Islet of Langerhans (tissue), 1 donor: Measurements from ENCODE around the gene DUOX2.
"Not testable (repeated sequence)": the region's sequence is repeated elsewhere in the genome, so short reads cannot be mapped to it uniquely, and the experiment has no call there.

ENCODE experiments used
- FAIRE-seq: peaks from one replicate; lab custom pipeline; 2011; peaks lifted over from hg19 to GRCh38; lab: Jason Lieb, UNC

DUOX2 gene

DNA sequence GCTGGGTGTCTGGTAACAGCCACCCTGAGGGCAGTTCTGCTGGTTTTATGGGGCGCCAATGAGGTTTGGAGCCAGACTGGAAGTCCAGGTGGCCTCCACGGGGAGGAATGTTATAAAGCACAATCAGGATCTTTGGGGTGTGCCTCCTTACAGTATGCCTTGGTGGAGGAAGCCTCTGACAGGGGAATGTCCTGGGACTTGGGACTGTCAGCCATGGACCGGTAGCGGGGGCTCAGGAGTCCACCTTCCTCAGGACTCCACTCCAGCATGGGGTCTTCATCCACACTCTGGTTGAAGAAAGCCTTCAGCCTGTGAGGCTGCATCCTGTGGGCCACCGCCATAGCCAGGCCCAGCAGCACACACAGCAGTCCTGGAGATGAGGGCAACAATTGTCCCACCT, 5.0 kb upstream of the DUOX2 start:
- FAIRE-seq, result no peak

DNA sequence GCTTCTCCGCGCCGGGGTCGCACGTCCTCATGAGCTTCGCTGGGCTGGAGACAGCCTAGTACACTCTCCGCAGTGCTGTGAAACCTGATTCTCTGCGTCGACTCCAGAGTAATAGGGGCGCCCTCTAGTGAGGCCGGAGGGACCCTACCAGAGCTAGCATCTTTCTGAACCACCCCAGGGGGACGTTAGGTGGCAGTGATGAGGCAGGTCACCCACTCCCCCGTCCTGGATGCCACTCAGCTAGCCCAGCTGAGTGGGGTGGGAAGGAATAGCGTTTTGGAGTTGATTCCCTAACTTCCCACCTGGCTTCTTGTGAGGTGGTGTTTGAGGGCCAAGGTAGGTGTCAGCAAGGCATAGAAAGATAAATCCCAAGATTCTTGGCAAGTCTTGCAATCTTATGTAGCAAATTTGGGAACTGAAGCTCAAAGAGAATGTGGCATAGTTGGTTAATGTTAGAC, 4.2 kb upstream of the DUOX2 start:
- FAIRE-seq, result no peak

DNA sequence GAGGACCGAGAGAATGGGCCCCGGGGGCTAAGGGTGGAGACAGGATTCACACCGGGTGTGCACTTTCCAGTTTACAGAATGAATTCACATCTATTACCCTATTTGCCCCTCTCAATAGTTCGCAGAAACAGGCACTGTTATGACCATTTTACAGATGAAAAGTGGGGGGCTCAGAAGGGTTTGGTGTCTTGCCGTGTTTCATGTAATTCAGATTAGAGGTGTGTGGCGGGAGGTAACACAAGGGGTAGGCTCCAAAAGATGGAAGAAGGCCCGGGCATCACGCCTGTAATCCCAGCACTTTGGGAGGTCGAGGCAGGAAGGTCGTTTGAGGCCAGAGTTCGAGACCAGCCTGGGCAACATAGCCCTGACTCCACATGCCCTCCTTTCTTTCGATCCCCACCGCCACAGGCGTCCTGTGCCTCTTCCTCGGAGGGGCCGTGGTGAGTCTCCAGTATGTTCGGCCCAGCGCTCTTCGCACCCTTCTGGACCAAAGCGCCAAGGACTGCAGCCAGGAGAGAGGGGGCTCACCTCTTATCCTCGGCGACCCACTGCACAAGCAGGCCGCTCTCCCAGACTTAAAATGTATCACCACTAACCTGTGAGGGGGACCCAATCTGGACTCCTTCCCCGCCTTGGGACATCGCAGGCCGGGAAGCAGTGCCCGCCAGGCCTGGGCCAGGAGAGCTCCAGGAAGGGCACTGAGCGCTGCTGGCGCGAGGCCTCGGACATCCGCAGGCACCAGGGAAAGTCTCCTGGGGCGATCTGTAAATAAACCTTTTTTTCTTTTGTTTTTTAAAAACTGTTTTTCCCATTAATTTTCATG, 3.5 kb upstream of the DUOX2 start:
- FAIRE-seq, result no peak

DNA sequence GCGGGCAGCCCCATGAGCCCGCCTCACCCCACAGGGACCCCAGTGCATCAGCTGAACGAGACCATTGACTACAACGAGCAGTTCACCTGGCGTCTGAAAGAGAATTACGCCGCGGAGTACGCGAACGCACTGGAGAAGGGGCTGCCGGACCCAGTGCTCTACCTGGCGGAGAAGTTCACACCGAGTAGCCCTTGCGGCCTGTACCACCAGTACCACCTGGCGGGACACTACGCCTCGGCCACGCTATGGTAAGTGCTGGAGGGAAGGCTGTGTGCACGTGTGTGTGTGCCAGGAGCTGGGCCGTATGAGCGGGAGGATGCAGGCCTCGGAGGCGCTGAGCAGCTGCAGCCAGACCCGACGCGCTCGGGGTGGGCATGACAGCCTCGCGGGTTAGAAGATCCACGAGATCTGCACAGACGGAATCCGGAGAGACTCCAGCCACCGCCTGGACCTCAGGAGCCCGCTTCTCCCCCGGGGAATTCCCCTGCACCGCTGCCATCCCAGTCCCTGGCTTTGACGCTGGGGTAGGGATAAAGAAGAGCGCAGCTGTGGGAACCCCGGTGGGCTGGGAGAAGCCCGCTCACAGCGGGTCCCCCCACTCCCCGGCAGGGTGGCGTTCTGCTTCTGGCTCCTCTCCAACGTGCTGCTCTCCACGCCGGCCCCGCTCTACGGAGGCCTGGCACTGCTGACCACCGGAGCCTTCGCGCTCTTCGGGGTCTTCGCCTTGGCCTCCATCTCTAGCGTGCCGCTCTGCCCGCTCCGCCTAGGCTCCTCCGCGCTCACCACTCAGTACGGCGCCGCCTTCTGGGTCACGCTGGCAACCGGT, 2.7 kb upstream of the DUOX2 start:
- FAIRE-seq, result no peak

DNA sequence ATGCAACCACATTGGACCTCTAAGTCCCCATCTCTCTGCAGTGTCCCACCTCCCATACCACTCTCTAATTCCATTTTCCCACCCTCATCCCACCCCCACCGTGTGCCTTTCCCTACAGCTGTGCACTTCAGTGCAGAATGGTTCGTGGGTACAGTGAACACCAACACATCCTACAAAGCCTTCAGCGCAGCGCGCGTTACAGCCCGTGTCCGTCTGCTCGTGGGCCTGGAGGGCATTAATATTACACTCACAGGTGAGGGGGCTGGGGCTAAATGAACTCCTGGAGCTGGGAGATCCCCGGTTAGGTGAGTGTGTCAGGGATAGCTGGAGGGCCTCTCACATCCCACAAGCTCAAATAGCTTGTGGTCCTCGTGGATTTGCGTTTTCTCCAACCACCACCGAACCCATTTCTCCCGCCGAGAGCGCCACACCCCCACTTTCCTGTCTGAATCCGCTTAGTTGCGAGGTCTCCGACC, 2.1 kb upstream of the DUOX2 start:
- FAIRE-seq, result no peak

DNA sequence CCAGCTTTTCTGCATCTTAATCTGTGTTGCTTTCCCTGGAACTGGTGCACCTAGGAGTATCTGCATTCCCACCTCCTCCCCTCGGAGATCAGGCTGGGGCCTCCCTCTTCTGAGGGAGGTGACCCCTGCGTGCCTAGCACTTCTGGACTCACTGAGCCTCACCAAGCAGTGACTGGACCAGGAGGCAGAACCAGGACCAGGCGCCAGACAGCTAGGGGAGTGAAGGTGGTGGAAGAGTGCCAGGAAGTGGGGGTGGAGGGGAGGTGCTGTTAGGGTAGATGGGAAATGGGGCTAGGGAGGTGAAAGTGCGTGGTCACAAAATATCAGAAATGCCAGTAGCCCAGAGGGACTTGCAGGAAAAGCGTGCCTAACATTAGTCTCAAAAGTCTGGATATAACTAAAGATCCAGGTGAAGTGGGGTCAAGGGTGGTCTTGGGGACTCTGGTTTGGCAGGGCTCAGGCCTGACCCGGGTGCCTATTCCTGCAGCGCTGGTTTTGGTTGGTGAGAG, 1.4 kb upstream of the DUOX2 start:
- FAIRE-seq, result no peak

DNA sequence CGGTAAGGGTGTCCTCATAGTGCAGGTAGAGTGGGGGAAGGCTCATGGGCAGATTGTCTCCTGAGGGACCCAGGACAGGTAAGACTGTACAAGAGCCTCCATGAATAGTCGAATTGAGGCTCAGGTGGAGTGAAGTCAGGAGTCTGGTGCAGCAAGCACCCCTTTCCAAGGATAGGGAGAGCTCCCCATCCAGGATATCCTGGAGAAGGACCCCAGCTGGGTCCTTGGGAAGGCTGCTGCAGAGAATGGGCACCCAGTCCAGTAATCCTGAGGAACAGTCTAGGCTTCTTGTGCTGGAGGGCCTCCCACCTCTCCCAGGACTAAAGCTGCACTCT, 746 bp upstream of the DUOX2 start:
- no peak for FAIRE-seq

DNA sequence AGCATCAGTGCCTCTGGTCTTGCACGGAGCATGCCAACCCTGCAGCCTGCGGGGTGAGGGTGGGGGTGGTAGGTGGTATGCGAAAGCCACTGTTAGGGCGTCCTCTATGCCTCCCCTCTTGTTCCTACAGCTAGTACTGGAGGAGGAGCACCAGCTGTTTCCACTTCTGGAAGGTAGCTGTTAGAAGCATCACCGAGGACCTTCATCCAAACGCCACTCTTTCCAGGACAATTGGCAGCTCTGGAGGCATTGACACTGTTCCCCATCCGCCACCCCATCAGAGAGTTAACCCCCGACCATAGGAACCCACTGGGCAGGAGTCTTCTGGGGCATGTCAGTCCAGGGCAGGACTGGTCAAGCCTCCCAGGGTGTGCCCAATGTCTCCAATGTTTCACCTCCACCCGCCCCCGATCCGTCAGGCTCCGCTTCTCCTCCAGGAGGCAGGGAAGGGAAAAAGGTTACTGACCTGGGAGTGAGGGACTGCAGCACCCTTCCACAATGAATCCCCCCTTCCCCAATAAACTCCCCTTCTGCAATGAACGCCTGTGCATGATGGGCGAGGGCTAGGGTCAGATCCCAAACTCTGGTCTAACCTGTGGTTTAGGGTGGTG, 487 bp downstream of the DUOX2 start:
- FAIRE-seq, result no peak

DNA sequence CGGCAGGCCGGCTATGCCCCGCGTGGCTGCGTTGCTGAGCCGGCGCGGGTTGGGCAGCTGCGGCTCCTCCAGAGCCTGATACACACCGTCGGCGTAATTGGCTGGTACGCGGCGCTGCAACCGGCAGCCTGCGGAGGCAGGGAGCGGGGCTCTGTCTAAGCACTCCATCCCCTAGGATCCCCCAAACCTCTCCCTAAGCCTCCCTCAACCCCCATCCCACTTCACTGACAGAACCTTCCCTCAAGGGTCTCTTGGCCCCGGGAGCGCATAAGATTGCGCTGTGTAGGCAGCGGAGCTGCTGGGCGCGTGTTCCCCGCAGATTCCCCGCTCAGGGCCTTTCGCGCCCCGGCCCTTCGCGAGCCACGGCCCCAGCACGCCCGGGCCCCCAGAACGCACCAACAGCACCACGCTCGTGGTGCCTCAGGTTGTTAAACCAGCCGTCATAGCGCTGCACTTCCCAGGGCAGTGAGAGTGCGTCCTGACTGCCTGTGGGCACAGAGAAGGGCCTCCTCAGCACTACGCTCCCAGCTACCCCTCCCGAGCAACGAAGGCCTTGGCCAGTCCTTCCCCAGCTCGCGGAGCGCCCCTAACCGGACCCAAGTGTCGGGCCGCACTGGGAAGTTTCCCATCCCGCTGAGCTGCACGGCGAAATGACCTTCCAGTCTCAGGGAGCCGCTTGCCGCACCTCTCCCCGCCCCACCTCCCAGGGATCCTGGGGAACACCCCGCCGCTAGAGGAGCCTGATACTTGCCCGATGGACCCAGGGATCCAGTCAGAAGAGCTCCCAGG, 1.2 kb downstream of the DUOX2 start:
- FAIRE-seq, result no peak

DNA sequence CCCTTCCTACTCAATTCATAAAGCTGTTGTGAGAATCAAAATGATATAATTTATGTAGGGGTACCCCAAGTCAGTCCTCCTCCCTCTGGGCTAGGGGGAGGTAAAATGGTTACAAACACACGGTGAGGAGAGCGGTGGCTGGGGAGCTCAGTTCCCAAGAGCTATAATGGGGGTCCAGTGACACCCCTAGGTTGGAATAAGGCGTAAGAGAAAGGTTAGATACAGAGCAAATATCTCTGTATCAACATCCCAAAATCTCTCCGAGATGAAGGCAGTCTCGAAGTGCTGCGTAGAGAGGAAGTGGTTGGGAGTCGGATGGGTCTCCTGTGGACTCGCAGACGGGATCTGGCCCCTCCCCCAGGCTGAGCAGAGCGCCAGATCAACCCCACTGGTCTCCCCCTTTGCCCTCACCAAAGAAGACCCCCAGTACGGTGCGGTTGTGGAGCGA, 1.8 kb downstream of the DUOX2 start:
- FAIRE-seq, result no peak

DNA sequence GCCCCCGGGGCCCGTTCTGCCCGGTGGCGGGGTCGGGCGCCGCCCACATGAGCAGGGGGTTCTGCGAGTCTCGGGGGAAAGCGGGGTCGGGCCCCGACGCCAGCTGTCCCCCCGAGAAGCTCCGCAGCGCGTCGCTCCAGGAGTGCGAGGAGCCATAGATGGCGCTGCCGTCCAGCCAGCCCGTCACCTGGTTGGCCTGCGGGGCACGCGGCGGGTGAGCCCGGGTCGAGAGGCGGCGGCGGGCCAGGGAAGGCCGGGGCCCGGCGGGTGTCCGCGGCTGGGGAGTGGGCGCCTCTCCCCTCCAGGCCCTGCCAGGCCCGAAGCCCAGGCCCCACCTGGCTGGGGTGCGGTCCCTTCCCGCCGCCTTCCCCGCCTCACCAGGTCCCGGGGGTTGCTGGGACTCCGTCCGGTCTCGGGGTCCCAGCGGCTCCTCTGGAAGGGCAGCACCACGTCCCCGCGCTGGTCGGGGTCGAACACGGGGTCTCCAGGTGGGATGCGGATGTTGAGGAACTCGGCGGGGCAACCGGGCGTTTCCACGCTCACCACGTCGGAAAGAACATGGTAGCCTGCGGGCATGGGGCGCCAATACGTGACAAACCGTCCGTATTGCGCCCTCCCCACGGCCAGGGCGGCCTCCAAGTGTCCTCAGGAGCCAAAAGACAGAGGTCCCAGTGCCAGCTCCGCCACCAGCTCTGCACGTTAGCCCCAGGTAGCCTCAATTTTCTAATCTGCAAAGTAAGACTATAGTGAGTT, 2.4 kb downstream of the DUOX2 start:
- no peak for FAIRE-seq

DNA sequence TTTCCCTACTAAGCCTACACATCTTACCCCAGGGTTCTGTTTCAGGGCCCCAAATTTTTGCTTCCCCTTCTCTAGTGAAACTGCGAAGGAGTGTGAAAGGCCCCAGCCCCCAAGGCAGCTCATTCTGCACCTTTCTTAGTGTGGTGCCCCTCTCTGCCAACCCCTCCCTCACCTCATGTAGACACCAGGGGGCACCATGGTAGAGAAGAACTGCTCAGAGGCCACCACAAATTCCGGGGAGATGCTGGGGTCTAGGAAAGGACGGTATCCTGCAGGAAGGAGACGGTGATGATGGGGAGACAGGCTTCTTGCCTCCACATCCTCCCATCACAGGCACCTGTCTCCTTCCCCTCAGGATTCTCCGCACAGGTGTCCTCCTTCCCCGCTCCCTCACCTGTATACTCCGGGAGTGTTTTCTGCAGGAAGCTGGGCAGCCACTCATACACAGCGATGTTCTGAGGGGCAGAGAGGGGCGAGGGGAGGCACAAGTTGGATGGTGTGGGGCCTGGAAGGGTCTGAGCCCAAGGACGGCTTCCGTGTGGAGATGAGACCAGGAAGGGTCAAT, 3.6 kb downstream of the DUOX2 start:
- no peak for FAIRE-seq

DNA sequence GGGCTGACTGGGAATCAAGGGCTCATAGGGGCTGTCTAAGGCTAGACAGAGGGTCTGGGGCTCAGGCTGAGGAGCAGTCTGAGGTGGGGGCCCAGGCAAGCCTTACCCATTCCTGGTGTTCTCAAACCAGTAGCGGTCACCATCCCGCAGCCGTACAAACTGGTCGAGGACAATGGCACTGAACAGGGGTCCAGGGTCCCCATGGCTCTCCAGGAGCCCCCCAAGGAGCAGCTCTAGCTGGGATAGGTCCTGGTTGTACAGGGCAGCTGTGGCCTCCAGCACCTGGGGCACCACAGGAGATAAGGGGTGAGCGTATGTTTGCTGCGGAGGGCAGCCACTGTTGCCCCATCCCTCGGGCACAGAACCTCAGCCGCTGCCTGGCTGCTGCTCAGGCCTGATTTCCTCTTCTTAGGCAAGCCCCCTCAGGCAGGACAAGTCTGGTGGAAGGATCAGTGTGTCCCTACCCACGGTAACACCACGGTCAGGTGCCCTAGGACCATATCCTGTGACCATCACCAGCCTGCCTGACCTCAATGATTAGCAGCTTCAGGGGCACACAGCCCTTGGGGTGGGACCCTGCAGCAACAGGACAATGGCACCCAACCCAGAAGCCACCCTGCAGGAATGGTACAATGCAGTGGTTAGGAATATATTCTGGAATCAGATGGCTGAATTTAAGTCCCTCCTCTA, 5.9 kb downstream of the DUOX2 start:
- FAIRE-seq, result no peak

DNA sequence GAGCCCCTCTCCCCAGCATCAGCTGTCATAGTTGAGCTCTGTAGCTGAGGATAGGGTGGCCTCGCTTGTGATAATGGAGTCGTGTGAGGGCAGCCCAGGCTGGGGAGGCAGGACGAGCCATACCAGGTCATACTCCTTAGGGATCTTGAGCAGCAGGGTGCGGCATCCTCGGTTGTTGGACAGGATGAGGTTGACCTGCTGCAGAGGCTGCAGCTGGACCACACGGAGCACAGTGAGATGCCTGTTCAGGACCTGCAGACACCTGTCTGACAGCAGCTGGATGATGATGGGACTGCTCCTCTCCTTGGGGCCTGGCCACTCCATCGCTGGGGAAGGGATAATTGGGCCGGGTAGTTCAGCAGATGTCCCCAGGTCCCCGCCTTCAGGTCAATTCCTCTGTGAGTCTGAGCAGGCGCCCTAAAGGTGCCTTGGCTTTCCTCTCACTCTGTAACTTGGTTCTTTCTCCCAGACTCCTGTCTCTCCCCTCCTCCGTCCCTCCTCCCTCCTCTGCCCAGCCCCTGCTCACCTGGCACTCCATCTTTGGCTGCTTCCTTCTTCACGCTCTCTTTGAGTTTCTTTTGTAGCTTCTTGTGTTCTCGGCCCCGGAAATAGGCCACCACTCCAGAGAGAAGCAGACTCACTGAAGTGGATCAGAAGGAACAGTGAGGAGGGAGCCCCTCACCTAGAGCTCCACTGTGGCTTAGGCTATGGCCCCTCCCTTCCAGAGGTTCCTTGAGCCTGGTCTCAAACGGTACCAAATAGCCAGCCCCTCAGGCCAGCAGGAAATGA, 7.8 kb downstream of the DUOX2 start:
- no peak for FAIRE-seq

DNA sequence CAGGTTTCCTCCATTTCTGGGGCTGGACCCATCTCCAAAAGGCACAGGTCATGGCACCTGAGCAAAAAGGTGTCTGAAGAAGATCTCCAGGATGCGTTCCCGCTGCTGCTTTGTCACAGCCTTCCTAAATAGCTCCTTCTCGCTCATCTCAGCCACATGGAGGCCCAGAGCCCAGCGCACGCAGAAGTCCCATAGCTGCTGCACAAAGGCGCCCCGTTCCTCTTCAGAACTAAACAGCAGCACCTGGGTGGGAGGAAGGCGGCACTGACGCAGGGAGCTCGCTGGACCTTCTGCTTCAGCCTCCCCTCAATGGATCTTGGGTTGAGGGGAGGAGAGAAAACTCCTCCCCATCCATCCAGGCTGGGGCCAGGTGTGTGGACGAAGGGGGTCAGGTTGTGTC, 8.4 kb downstream of the DUOX2 start:
- no peak for FAIRE-seq

DNA sequence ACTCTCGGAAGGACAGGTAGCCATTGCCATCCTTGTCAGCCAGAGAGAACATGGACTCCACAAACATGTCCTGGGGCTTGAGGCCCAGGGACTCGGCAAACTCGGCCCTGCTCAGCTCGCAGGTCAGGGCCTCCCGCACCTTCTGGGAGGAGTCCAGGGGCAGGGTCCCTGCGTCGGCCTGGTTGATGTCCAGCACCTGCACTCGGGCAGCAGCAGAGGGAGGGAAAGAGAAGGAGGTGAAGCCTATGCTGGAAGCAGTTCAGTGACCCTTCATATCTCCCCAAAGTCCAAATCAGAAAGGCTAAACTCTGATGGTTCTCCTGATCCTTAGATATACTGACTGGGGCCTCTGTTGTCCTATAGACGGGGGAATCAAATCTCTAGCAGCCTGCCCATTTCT, 9.8 kb downstream of the DUOX2 start:
- not testable (repeated sequence) for FAIRE-seq

DNA sequence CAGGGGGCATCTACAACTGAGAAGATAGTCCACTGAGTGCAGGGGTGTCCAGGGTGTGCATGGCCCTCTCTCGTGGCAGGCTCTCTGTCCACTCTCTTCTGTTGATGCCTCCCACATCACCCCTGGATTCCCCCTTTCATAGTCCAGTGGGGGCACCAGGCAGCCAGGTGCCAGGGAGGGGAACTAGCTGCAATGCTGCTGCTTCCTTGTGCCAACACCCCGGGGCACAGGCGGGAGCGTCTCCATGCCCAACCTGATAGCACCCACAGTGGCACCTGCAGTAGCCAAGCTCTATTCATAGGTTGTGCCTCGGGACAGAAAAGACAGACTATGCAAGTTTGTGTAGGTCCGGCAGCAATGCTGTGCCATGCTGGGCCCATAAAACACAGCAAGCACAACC, 11.7 kb downstream of the DUOX2 start:
- no peak for FAIRE-seq

DNA sequence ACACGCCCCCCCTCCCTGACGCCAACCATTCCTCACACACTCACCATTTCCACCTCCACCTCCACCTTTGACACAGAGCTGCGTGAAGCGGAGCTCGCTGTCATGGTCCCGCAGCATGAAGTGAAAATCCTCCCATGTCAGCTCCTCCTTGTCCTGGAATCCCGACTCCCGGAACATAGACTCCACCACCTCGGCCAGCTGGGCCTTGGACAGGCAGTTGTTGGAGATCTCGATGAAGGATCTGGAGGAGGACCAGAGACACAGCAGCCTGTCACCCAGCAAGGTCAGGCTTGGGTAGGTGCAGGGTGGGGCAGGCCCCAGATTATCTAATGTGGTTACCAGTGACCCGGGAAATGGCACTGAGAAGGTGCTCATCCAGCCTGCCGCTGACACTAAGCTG, 12.2 kb downstream of the DUOX2 start:
- no peak for FAIRE-seq

DNA sequence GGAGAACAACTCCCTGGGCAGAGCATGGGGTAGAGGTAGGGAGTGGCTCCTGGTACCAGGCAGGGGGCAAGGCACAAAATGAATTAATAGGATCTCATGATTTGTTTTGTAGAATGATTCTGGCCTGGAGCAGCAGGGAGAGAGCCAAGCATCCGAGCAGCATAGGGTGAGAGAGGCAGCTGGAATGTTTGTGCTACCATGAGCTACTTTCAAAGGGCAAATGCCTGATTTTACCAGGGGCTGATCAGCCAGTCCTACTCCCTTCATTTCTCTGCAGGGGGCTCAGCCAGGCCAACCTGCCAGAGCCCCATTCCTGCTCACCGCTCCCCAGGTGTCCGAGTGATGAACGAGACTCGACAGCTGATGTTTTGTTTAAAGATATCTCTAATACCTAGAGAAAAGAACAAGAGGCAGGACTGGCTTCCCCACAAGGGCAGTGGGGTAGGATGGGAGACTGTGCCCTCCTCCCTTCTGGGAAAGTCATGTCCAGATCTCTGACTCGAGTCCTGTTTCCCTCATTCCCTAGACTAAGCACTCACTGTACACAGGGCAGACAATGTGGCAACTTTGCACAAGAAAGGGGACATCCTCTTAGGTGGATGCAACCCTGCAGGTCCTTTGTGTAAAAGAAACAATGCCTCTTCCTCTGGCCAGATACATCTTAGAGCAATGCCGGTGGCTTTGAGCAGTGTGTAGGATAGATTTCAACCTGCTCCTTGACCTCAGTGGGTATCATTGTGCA, 12.9 kb downstream of the DUOX2 start:
- FAIRE-seq, result no peak
